Cardiac fibroblast (primary cell): ENCODE results near the gene MBD3.

ENCODE experiments used
- DNase-seq, 2 donors: peaks; one replicate each; pipeline versions ENCODE4 v3.0.0 to v3.0.0-alpha.2; 2010; ENCODE audit warnings: low read depth in 2 of 2
- H3K4me3 ChIP-seq, 2 donors: replicated peaks in 1 of 2; 1 replicate in 1 of 2; 2 replicates in 1 of 2; pipeline ENCODE4 v1.5.1; 2011; ENCODE audit warnings: low read depth in 2 of 2, low read length in 2 of 2, mild to moderate bottlenecking in 2 of 2, moderate library complexity in 1 of 2
- TF ChIP-seq, protein P1 (sequence below): IDR thresholded peaks from one replicate; pipeline ENCODE4 v1.5.1; 2011; ENCODE audit warnings: low read depth, mild to moderate bottlenecking, low read length, inconsistent platforms

Gene MBD3

DNA sequence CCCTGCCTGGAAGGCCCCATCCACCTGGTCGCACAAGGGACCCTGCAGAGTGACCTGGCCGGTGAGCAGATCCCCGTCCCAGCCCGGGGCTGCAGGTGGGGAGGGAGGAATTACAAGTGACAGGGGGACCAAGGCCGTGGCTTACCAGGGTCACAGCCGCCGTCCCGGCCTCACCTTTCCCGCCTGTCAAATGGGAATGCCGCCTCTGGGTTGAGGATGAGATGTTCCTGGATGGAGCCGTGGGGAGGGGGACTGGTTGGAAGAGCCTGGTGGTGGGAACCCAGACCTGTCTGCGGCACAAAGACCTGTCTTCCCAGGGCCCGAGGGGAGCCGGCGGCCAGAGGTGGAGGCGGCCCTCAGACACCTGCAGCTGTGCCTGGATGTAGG lies 63.2 kb downstream of the MBD3 start:
- TF ChIP-seq, protein P1, sequence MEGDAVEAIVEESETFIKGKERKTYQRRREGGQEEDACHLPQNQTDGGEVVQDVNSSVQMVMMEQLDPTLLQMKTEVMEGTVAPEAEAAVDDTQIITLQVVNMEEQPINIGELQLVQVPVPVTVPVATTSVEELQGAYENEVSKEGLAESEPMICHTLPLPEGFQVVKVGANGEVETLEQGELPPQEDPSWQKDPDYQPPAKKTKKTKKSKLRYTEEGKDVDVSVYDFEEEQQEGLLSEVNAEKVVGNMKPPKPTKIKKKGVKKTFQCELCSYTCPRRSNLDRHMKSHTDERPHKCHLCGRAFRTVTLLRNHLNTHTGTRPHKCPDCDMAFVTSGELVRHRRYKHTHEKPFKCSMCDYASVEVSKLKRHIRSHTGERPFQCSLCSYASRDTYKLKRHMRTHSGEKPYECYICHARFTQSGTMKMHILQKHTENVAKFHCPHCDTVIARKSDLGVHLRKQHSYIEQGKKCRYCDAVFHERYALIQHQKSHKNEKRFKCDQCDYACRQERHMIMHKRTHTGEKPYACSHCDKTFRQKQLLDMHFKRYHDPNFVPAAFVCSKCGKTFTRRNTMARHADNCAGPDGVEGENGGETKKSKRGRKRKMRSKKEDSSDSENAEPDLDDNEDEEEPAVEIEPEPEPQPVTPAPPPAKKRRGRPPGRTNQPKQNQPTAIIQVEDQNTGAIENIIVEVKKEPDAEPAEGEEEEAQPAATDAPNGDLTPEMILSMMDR = no peak
- H3K4me3 ChIP-seq = no peak overlapping the region

DNA sequence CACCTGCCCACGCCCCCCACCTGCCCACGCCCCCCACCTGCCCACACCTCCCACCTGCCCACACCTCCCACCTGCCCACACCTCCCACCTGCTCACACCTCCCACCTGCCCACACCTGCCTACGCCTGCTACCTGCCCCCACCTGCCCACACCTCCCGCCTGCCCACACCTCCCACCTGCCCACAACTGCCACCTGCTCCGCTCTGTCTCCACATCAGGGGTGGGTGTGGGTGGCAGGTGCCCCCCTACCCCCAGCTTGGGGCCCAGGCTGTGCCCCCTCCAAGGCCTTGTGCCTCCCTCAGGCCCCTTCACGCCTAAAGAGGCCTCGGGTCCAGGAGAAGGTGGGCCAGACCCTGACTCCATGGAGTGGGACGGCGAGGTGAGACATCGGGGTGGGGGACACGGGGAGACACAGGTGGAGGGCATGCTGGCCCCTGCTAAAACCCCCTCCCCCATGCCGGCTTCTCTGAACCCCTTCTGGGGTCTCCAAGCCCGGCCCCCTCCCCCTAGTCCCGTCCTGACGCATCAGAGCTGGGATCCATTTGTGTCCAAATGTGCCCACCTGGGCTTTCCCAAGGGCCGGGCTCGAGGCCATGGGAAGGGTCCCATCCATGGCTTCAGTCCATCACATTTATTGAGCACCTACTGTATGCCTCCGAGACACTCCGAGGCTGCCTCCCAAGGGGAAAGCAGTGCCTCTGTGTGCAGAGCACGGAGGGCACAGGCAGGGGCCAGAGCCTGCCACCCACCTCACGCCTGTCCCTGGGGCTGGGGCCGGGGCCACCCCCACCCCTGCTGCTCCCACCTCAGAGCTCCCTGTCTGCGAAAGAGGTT lies 63.9 kb downstream of the MBD3 start:
- TF ChIP-seq, protein P1 = no peak
- no peak for DNase-seq
- H3K4me3 ChIP-seq = no peak overlapping the region

More for the DNA sequence above, 63.2 kb downstream of the MBD3 start:
- no peak for DNase-seq

DNA sequence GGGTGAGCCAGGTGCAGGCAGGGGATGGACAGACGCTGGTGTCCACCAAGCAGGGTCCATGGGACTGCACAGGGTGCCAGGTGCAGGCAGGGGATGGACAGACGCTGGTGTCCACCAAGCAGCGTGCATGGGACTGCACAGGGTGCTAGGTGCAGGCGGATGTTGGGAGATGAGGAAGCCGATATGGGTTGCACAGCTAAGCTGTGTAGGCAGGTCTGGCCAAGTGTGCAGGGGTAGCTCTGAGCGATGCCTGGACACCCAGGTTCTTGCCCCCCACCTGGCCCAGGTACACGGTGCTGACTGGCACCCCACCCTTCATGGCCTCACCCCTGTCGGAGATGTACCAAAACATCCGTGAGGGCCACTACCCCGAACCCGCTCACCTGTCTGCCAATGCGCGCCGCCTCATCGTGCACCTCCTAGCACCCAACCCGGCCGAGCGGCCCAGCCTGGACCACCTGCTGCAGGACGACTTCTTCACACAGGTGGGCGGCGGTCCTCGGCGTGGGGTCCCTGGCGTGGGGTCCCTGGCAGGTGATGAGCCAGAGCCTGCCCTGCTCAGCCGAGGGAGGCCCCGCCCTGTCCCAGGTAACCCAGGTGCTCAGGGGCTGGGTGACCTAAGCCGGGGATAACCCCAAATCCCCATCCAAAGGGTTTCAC lies 64.9 kb downstream of the MBD3 start:
- no peak for DNase-seq
- H3K4me3 ChIP-seq = no peak overlapping the region
- TF ChIP-seq, protein P1 = no peak

DNA sequence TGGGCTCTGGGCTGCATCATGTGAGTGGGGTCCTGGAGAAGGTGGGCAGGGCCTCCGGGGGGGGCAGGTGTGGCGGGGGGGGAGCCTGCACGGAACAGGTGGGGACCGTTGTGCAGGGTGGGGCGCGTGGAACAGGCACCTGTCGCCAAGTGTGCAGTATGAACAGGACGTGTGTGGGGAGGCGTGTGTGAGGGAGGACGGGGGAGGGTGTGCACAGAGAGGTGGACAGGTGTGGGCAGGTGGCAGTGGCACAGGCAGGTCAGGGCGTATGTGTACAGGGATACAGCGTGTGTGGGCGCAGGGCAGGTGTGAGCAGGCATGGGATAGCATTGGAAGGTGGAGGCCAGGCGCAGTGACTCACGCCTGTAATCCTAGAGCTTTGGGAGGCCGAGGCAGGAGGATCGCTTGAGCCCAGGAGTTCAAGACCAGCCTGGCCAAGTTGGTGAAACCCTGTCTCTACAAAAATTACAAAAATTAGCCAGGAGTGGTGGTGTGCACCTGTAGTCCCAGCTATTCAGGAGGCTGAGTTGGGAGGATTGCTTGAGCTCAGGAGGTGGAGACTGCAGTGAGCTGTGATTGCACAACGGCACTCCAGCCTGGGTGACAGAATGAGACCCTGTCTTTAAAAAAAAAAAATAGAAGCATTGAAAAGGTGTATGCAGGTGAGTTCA lies 65.6 kb downstream of the MBD3 start:
- DNase-seq = no peak
- TF ChIP-seq, protein P1 = no peak
- H3K4me3 ChIP-seq = no peak overlapping the region

DNA sequence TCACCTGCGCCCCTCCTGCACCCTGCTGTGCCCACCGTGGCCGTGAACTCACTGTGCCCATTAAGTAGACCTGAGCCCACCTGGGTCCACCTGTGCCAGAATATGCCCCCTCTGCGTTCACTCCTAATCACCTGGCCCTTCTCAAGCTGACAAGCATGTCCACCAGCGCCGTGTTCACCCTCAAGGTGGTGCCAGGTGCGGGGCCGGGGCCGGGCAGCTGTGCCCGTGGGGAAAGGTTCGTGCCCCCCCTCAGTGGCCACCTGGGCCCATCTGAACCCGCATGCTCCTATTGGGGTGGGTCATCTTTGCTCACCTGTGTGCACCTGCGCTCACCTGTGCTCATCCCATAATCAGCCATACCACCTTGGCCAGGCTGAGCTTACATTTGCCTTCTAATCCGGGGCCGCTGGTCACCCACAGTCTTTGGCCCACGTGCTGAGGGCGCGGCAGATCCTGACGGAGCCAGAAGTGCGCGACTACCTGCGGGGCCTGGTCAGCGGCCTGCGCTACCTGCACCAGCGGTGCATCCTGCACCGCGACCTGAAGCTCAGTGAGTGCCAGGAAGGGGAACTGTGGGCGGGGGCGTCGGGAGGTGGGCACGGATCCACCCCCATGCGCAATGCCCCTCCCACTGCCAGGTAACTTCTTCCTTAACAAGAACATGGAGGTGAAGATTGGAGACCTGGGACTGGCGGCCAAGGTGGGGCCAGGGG lies 66.4 kb downstream of the MBD3 start:
- TF ChIP-seq, protein P1 = no peak
- H3K4me3 ChIP-seq = no peak overlapping the region
- no peak for DNase-seq

DNA sequence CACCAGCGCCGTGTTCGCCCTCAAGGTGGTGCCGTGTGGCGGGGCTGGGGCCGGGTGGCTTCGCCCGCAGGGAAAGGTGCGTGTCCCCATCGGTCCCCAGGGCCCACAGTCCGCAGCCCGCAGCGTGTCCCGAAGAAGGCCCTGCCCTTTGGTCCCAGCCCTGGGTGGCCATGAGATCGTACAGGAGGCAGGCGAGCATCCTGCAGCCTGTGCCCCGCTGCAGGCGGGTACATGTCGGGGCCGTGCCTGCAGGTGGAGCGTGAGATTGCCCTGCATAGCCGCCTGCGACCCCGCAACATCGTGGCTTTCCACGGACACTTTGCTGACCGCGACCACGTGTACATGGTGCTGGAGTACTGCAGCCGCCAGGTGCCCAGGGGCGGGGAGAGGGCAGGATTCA lies 67.3 kb downstream of the MBD3 start:
- DNase-seq = no peak
- TF ChIP-seq, protein P1 = no peak
- no peak overlapping the region for H3K4me3 ChIP-seq
